GM18517 (cell line): ENCODE data around the gene GNAI3.

Source experiments
- ATAC-seq: cut with Tn5 transposase; IDR thresholded peaks from one replicate; pipeline ENCODE4 v1.9.1; 2021; ENCODE audit warnings: mild to moderate bottlenecking, moderate library complexity; ENCODE audit not compliant: unreplicated experiment

The GNAI3 gene

DNA sequence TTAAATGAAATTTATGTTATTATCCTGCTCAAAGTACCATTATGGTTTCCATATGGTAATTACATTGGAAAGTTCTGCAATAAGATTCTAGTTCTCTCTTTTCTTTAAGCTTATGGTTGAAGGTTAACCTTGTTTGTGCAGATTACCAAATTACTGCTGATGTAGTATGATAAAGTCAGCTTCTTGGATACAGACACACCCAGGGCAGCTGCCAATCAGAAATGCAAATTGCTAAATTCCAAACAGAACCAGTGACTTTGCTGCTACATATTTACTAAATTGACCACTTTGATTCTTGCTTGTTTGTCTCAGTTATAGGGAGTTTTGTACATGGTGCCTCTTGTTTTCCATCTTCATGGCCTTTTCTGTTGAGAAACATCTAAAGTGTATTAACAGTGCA is 44.5 kb downstream of the GNAI3 start:
- no peak for ATAC-seq

DNA sequence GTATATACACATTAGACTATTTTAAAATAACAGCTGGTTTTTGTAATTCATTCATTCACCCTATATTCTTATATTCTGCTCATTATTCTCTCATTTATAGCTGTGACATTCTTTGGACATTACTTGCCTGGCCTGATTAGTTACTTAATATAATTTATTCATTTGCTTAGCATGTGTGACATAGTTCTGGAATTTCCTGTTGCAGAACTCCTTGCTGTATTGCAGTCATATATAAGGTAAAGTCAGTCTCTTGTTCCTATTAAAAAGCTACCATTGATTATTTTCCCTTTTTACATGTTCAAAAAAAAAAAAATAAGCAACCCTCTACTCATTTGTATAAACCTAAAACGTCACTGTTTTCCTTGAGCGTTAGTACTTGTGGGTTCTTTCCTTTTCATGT is 47.1 kb downstream of the GNAI3 start:
- ATAC-seq = no peak

DNA sequence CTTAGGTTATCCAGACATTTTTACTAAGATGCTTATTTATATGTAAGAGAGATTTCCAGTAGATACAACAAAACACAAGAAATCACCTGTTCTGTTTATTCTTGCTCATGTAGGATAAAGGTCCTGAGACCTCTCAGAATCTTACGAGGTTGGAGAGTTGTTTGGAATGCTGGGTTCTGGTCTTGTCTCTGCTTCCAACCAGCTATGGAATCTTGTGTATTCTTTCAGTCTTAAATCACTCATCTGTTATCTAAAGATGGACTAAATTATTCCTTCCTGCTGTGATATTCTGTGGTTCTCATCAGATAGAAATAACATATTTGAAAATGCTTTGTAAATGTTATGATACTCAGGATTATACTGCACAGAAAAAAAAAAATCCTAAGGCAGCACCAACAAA is 49.7 kb downstream of the GNAI3 start:
- ATAC-seq = no peak

DNA sequence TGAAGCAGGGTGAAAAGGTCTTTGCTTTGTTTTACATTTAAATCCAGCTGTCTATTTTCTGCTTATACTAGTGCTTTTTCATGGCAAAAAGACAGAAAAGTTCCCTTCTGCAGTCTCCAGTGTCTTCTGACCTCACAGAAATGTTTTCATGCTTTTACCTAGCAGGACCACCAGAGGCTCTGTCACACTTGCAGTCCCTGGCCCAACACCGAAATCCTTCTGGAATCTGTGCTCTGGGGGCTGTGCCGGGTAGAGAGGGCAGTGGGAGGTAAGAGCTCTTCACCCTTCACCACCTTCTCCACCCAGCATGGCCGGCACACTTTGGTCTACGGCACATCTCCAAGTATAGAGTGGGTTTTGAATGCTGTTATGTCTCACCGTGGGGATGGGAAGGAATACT is 50.2 kb downstream of the GNAI3 start:
- no peak for ATAC-seq

DNA sequence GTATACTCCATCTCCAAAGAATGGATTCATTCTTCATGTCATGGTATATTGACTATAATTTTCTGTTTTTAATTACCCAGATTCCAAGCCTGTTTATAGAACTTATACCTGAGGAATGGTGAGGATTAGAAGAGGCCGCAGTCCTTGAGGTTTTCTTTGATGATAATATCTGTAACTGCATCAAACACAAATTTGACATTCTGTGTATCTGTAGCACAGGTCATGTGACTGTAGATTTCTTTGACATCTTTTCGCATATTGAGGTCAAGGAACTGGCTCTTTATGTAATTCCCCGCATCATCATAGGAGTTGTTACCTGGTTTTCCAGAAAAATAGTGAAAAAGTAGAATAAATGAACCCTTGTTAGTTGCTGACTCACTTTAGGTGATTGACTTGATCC is 54.8 kb downstream of the GNAI3 start:
- ATAC-seq = no peak

DNA sequence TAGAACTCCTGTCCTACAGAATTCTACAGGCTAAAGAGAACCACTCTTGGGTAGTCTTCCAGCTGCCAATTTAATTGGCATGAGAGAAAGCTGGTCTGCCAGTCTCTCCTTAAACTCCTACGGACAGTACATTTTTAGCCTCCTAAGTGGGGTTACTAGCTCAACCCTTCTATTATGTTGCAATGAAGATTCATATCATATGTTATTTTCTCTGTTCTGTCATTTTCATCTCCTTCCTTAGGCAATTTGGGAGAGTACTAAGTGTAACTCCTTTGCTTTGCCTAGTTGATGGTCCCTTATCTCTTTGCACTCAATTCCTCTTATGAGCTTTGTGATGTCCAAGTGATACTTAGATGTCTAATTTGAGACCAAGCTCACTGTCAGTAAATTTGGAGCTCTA is 57.0 kb downstream of the GNAI3 start:
- ATAC-seq = no peak

DNA sequence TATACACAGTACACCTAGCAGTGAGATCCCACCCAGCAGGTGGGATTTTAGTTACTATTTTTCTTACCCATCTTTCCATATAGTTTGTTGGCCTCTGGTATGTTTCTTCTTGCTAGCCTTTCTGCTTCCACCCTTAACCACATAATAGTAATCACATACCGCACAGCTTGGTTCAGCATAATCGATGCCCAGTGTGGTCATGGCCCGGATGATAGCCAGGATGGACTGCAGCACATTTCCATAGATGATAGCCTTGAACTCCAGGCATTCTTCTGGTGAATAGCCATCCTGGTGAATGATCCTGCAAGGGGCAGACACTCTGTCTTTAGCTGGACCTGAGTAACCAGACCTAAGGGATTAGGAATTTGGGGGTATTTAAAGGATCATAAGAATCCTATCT is 61.5 kb downstream of the GNAI3 start:
- no peak for ATAC-seq

DNA sequence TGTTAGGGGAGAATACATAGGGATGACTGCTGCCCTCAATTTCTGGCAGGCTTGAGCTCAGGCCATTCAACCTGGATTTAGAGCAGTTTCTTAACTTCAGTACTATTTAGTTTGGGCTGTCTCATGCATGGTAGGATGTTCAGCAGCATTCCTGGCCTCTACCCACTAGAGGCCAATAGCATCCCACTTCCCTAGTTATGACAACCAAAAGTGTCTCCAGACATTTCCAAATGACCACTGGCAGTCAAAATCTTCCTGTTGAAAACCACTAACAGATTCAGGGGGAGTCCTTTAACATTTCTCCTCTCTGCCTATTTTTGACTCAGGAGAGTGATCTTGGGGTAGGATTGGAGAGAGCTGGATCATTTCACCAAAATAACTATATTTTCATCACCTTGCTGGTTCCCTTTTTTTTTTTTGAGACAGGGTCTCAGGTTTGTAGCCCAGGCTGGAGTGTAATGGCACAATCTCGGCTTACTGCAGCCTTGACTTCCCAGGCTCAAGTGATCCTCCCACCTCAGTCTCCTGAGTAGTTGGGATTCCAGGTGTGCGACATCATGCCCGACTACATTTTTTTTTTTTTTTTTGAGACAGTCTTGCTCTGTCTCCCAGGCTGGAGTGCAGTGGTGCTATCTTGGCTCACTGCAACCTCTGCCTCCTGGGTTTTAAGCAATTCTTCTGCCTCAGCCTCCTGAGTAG is 62.3 kb downstream of the GNAI3 start:
- no peak for ATAC-seq

DNA sequence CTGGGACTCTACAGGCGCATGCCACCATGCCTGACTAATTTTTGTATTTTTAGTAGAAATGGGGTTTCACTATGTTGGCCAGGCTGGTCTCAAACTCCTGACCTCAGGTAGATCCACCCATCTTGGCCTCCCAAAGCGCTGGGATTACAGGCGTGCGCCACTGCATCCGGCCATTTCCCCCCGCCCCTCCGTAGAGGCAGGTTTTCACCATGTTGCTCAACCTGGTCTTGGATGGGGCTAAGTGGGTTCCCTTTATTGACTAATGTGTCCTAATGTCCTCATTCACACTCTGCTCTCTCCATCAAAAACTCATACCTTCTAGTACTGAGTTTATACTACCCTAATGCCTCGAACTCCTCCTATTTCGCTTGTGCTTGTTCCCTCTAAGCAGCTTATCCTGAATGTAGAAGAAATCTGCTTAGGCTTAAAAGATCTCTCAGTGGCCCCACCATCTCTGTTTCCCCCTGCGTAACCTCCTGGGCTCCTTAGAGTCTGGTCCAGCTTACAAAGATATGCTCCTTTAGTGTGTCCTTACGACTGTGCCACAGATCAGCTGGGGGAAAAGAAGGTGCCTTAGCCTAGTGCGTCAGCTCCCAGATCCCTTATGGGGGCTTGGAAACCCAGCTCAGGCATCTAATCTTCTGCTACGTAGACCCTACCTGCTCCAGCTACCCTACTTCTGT is 63.0 kb downstream of the GNAI3 start:
- no peak for ATAC-seq

DNA sequence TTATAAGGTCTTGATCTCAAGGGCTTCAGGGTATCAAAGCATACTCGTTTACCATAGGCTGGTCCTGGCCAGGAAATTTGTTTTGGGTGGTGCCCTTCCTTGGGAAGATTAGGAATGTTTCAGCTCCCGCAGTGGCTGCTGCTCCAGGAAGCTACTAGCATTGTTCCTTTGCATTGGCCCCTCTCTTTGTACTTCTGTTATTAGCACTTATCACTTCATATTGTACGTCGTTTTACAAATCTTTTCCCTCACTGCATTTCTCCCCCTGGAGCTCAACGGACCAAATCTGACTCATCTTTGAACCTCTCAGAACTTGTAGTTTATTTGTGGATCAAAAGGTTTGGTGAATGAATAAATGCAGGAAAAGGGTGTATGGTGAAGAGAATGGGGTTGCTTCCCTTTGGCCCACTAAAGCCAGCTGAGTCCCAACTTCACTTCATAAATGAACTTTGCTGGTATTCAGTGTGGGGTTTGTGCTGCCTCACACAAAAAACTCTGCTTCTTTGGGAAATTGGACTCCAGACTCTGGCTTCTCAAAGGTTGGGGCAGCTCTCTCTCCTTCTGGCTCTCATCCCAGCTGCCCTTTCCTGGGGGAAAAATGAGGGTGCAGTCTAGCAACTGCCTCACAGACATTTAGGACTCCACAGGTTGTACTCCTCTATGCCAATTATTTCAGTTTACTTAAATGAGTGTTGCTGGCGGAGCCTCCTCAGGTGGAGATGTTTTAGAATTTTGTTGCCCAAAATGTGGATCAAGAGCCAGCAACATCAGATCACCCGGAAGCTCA is 65.1 kb downstream of the GNAI3 start:
- ATAC-seq = no peak

DNA sequence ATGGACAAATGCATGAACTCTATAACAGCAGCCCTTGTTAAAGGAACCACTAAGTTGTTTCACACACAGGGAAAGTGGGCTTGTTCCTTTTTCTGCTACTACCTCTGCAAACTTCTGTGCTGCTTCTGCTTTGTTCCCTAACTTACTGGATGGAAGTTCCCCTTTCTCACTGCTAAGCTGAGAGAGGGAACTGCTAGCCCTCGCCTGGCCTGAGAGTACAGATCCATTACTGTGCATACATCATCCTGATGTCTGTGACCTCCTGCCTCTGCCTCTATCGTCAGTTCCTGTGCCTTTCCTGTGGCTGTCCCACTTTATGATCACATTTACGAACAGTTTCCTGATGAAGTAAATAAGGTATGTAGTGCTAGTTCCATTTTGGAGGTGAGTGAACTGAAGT is 67.5 kb downstream of the GNAI3 start:
- no peak for ATAC-seq

DNA sequence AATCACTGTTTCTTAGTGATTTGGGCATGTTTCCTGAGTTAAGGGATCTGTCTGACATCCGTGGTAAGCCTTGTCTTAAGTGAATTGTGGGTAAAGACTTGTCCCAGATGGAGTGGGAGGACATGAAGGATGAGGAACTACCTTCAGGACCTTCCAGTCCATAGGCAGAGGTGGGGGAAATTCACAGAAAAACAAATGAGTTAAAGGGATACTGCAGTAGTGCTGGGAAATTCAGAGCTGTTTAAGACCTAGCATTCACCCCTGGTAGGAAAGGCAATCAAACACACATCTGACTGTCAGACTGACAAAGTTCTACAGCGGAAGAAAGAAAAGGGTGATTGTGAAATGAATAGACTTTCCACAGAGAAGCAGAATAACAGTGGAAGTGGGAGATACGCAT is 68.0 kb downstream of the GNAI3 start:
- no peak for ATAC-seq

DNA sequence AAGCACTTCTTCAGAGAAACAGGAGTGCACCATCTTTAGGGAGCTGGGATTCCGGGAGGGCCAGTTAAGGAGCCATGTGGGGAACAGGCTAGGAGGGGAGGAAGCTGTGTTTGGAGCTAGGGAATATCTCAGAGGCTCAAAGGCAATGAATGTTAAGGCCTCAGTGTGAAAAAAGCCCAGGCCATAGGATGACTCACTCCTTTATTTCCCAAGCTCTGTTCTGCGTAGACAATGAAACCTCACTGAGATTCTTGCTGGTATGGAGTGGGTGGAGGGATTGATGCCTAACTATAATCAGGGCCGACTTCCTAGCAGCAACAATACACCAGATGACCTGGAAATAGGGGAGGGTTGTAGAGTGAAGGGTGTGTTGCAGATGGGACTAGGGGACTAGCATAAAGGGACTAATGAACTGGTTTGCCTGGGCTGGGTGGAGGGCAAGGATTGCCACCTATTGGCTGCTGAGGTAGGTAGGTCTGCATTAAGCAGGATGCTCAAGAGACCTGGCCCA is 68.9 kb downstream of the GNAI3 start:
- ATAC-seq = no peak

DNA sequence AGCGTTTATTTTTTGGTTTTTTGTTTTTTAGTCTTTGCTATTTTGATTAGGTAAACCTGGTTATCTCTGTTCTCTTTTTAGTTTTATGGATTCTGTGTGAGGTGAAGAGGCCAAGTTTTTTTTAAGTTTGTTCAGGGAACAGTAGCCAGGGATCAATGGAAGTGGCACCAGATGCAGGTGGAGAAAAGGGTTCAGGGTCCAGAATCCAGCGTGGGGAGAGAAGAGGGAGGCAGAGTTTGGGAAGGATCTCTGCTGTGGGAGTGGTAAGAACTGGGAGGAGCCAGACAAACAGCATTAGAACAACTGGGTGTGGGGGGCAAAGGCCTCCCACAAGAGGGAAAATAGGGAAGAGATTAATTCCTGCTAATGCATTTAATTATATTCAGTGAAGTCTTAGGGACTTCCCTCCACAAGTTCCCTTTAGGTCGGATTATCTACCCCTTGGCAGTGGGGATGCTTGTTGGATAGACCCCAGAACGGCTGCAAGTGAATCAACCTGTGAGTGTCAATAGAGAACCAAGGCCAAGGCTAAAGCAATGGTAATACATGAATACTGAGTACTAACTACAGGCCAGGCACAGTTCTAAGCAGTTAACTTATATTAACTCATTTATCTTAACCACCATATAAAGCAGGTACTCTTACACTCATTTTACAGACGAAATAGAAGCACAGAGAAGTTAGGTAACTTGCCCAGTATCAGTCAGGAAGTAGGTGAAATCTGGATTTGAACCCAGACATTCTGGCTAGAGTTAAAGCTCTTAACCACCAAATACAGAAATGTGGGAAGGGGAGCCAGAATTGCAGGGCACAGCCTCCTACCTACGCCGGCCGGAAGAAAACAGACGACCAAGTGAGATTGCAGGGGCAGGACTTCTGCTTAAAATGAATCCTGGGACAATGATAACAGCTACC is 70.5 kb downstream of the GNAI3 start:
- ATAC-seq = no peak

DNA sequence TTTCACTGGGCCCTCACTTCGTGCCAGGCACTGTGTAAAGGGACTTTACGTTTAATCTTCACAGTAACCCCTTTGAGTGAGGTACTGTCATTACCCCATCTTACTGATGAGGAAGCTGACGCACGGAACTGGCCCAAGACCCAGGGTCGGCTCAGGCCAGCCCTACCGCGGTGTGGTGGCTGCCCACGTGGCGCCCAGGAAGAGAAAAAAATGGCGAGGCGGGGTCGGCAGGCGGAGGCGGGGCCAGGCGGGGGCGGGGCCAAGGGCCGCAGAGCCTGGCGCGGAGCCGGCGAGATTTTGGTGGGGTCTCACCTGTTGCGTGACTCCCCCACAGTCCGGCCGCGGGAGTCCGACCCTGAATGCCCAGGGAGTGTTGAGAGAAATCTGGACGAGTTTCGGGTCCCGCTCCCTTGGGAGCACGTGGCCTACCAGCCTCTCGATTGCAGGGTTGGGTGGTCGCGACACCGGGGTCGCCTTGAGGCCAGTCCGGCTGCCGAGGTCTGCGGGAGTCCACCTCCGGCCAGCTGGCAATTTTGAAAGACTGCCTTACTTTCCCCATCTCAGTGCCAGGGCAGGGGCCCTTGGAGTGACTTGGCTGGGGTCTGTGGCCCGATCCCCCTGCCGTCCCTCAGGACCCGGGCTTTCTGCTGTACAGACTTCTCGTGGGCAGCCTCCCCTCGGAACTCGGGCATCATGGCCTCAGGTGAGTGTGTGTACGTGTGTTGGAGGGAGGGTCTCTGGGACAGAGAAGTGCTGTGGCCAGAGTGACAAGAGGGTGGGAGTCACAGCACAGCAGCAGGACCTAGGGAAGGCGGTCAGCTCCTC is 71.4 kb downstream of the GNAI3 start, which contains the start of the genes AMPD2 and GNAT2:
TSS of gene AMPD2 (plus strand) at position 262 of the 825 bp plus-strand sequence. CDS start 1,339 bp downstream, outside the sequence.
TSS of gene GNAT2 (minus strand) at position 41 of the 825 bp plus-strand sequence. CDS start 6,746 bp downstream, outside the sequence.
- no peak for ATAC-seq

DNA sequence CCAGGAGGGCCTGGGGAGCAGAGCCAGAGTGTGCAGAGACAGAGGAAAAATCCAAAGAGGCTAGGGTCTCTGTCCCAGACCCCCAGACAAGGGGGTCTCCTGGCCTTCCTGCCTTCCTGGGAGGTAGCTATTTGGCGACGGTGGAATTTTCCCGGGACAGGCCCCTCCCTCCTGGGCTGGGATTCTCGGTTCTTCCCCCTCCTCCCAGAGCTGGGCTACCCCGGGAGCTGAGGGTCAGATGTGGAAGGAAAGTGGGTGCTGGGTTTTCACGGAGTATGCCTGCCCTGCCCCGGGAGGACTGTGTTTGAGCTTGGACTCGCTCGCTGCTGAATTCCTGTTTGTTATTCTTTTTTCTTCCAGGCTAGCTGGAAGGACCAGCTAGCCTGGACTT is 72.0 kb downstream of the GNAI3 start:
- ATAC-seq = no peak

DNA sequence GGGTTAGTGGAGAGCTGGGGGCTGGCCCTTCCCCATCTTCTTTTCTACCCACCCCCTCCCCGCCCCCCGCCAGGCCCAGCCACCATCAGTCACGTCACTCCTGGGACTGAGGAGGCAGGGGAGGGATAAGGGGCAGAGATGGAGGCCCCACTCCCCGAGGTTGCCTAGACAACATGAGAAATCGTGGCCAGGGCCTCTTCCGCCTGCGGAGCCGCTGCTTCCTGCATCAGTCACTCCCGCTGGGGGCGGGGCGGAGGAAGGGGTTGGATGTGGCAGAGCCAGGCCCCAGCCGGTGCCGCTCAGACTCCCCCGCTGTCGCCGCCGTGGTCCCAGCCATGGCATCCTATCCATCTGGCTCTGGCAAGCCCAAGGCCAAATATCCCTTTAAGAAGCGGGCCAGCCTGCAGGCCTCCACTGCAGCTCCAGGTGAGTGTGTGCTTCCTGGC is 72.4 kb downstream of the GNAI3 start:
- ATAC-seq = peak; percentile 69

DNA sequence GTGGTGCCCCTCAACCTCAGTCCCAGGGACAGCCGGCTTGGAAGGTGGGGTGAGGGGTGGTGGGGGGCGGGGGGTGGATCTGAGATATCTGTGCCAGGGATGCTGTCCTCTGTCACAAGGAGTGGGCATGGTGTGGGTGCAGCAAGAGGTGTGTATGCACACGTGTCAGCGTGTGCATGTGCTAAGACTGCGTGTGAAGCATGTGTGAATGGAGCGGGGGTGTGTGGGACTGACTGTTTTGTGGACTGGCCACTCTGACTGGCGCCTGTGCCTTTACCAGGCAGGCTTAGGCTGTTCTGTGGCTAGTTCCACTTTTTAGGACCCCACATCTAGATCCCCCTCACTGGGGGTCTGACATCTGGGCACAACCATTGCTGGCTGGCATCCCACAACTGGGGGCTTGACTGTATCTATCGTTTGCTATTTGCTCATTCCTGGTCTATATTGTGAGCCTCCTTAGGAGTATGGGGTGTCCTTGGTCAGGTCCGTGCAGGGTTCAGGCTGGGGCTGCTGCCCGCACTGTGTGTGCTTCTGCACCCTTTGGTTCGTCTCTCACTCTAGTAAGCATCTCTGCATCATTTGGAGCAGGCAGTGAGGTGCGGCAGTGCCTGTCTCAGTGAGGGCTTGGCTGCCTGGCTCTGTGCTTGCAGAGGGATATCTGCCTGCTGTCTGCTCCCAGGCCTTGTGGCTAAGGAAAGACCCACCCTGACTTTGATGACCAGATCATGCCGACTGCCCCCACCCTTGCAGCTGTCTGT is 73.1 kb downstream of the GNAI3 start:
- no peak for ATAC-seq
